Thyroid gland (tissue), 4 donors: ENCODE results near the gene KCTD21.

Experiments
- CTCF ChIP-seq, 6 experiments: fragments of 200-600 bp in 3 of 6; fragments of 450-650 bp in 3 of 6; sonication (generic) in 3 of 6; IDR thresholded peaks; one replicate each; pipeline ENCODE4 v1.5.1; 2016 to 2019; ENCODE audit warnings: antibody characterized with exemption in 6 of 6, mild to moderate bottlenecking in 2 of 6, inconsistent platforms in 1 of 6, moderate library complexity in 1 of 6
- POLR2A ChIP-seq, 2 donors: fragments of 450-650 bp; IDR thresholded peaks; one replicate each; pipeline ENCODE4 v1.6.1; 2017; ENCODE audit warnings: antibody characterized with exemption in 2 of 2, mild to moderate bottlenecking in 2 of 2, moderate library complexity in 1 of 2

GRCh38 chr11:78188286-78189173, at the start of gene KCTD21, which contains the start of gene USP35:
- TF ChIP-seq CTCF (IDR thresholded peaks at IDR 0.05), result peak in 1 of 6 experiments; percentile 6
- TF ChIP-seq POLR2A (IDR thresholded peaks at IDR 0.05), result peak; percentile 25 to 93
